GM18502 (cell line): ENCODE data around the gene SPIN3.
"Not testable (repeated sequence)": the region's sequence is repeated elsewhere in the genome, so short reads cannot be mapped to it uniquely, and the experiment has no call there.

Experiments used
- ATAC-seq: cut with Tn5 transposase; IDR thresholded peaks from one replicate; pipeline ENCODE4 v1.9.1; 2021; ENCODE audit warnings: mild to moderate bottlenecking; ENCODE audit not compliant: unreplicated experiment, poor library complexity

SPIN3 gene

DNA sequence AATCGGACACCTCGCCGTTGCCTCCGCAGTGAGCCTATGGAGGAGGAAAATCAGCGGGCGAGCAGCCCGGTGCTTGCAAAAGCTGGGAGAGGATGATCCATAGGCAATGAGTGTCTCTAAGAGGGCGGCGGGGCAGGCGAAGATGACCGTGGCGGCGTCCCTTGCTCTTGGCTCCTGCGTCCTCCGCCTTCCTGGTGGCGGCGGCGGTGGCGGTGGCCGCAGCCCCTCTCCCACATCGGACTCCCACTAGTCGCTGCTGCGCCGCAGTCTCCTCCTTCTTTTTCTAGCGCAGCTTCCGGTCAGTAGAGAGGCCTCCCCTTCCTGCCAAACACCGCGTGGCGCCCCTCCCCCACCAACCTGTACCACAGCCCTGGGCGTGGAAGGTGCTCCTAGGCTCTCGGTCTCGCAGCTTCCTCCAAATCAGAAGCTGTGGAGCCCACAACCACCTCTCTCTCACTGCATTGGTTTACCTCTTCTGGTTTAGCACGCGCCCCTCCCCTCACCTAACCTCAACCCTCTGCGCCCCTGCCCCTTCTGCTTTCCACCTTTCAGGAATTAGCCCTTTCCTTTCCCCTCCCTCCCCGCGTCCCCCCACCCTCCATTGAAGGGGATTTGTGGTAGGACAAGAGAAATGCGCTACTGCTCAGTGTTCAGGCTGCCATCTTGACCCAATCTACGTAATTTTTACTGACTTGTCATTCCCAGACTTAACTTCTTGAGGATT lies at the start of gene SPIN3:
Gene SPIN3, minus strand, starts transcription at position 271 of the 724 bp plus-strand sequence. CDS start 594 bp downstream, outside the sequence.
- peak; percentile 98 for ATAC-seq

DNA sequence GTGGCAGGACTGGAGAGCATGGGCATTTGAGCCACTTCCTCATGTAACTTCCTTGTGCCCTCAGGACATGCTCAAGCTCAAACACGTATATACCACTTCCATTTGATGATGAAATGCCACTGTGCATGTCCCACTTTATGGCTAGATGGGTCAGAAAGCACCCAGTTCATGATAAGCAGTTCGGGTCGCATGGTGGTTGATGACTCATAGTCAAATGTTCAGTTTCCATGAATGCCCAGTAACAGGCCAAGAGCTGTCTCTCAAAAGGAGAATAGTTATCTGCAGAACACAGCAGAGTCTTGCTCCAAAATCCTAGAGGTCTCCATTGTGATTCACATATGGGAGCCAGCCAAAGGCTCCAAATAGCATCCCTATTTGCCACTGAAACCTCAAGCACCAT lies 48.9 kb upstream of the SPIN3 start:
- no peak for ATAC-seq

DNA sequence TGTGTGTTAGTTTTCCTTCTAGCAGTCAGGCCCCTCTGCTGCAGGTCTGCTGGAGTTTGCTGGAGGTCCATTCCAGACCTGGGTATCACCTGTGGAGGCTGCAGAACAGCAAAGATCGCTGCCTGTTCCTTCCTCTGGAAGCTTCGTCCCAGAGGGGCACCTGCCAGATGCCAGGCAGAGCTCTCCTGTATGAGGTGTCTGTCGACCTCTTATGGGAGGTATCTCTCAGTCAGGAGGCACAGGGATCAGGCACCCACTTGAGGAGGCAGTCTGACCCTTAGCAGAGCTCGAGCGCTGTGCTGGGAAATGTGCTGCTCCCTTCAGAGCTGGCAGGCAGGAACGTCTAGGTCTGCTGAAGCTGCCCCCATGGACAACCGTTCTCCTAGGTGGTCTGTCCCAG lies 41.9 kb upstream of the SPIN3 start:
- not testable (repeated sequence) for ATAC-seq

DNA sequence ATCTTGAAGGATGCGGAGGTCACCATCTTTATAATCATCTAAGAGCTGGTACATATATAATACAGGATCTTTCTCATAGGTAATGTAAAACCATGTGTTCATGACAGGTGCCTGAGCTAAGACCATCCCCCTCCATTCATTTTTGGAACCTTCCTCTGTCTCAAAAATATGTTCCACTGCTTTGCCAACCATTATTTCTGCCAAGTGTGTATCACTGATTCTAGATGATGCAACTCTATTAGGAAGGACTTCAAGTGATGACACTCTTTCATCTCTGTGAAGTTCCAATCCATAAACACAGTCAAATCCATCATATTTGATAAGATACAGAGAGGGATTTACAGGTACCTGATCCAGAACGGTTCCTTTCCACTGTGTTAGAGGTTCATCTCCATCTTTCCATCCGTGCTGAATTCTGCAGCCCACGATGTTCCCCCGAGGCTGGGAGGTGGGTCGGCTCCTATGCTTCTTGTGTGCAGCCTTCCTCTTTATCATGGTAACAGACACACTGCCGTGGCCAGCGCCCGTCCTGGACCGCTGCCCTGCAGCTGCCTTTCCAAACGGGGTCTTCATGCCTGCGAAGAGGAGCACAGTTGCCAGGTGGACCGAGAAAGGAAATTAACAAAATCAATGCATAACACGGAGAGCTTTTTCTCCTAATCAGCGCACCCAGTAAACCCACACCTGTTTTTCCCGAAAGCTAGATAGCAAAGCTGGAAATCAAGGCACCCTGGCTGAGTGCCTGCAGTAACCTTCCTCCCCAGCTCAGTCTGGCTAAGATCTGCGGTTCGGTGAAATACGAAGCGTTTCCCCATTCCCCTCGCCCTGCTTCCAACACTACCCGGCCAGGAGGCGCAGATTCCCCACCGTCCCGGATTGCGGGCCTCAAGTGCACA lies 718 bp downstream of the SPIN3 start:
- no peak for ATAC-seq

DNA sequence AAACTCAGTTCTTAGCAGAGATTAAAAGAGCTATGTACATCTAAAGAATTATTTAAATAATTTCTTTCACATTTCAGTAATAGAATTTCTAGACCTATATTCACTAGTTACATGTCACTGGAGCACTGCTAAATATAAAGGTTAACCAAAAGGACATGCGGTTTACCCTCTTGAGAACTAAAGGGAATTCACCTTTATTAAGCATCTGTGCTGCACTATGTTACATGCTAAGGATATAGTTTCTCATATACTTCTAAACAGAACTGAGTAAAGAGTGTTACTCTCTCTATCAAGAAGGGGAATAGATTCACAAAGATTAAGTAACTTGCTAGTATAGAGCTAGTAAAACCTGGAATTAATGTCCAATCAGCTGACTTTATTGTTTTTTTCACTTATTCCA lies 7.6 kb downstream of the SPIN3 start:
- no peak for ATAC-seq

DNA sequence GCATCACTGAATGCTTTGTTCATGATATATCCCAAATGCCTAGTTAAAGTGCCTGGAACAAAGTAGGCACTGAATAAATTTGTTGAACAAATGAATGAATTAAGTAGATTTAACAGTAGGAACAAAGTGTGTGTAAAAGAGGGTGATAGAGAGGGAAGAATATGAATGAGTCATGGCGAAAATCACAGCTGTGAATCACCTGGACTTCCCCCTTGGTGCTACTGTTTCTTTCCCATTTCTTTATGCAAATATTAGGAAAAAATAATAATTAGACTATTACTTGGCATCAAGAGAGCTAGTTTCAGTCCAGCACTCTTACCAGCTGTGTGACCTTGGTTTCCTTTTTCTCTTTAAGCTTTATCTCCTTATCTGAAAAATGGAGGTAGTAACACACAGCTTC lies 9.2 kb downstream of the SPIN3 start:
- ATAC-seq = peak; percentile 60

DNA sequence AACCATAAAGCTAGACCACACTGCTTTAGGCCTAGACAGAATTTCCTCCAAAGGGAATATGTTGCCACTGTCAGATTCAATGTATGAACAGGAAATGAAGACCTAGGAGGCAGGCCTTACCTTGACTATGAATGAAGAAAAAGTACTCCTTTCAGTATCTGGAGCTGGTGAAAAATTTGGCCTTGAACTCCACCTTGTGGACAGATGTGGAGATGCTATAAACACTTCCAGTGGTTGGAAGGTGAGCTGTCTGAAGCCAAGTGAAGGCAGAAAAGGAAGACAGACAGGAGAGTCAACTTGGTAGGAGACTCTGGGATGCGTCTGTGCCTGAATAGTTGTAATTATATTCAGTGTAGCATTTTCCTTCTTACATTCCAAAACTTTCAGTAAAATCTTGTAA lies 17.2 kb downstream of the SPIN3 start:
- ATAC-seq = peak; percentile 98

DNA sequence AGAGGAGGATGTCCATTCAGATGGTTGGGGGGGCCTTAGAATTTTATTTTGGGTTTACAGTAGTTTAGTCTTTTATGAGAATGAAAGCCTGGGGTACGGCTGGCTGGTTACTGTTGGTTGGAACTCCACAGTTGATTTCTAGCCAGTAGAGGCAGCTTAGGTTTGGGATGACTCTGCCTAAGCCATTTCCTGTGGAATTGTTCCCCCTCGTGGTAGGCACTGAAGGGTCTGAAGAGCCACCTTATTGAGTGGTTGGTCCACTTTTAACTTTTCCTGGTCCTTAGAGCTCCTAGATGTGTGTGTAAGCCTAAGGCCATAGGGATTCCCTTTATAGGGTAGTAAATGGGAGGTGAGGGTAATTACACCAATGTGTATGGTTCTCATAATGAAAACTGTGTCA lies 19.7 kb downstream of the SPIN3 start:
- ATAC-seq = no peak

DNA sequence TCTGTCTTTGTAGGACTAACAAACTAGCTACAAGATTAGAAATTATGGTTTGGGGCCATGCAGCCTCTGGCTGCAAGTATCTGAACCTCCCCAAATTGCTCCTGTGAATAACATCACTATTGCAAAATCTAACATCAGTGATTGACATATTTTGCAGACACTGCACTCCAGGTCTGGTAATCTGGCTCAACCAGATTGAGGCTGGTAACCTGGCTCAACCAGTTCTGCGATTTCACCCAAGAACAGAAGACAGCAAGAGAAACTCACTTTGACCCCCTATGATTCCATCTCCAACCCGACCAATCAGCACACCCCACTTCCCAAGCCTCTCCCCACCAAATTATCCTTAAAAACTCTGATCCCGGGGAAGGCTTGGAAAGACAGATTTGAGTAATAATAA lies 20.9 kb downstream of the SPIN3 start:
- ATAC-seq = no peak

DNA sequence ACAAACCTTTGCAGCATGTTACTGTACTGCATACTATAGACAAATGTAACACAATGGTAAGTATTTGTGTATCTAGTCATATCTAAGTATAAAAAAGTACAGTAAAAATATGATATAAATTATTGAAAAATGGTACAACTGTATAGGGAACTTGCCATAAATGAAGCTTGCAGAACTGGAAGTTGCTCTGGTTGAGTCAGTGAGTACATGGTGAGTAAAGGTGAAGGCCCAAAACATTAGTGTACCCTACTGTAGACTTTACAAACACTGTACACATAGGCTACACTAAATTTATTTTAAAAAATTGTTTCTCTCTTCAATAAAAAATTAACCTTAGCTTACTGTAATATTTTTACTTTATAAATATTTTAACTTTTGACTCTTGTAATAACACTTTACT lies 25.8 kb downstream of the SPIN3 start:
- ATAC-seq = no peak

DNA sequence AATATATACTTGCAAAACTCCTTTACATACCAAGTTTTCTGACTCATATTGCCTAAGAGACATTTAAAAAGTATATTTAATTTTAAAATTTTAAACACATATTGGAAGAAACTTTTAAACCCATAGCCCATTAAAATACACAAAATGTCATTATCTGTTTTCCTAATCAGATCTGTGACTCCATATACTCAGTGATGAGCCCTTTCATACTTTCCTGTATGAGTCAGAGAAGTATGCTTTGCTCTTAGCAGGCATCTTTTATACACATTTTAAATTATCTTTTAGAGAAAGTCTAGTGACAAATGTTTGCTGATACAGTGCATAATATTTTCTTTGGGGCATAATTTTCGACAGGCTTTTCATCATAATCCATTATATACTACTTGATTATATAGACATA lies 26.4 kb downstream of the SPIN3 start:
- ATAC-seq = no peak

DNA sequence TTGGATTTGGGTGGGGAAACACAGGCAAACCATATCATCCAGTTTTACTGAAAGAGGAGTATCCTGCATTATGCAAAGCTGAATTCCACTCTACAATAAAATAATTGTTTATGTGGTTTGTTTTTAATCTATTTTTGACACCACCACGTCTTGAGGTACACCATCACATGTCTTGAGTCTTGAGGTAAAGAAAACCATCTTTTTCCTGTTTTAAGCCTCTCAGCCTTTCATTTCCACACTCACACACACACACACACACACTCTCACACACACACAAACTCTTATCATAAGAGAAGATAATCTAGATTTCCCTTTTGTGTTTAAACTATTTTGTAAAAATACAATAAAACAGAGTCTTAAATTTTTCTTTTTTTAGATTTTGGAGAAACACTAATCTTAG lies 32.0 kb downstream of the SPIN3 start:
- ATAC-seq = no peak

DNA sequence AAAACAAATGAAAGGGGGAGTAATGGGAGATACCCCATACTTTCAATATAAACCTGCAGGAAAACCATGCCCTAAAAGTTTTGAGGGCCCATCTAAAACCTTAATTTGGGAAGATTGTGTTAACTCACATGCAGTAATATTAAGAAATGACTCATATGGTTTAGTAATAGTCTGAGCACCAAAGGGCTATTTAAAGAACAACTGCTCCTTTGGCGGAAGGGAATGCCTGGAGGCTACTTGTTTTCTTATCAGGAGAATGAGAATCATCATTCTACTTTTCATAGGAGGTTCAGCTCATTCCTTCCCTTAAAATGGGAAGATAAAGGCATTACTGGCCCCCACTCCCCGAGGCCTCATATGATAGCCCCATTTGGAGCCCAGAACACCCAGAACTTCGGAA lies 47.6 kb downstream of the SPIN3 start:
- ATAC-seq = no peak

DNA sequence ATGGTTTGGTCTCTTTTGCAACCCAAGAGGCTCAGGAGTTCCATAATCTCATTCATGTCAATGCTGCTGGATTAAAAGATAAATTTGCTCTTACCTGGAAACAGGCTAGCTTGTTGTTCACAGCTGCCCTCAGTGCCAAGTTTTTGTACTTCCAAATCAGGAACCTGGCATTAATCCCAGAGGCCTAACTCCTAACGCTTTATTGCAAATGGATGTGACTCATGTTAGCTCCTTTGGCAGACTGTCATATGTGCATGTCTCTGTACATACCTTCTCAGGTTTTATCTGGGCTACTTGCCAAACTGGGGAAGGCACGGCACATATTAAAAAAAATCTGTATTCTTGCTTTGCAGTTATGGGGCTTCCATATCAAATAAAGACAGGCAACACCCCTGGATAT lies 49.1 kb downstream of the SPIN3 start:
- ATAC-seq = not testable (repeated sequence)

DNA sequence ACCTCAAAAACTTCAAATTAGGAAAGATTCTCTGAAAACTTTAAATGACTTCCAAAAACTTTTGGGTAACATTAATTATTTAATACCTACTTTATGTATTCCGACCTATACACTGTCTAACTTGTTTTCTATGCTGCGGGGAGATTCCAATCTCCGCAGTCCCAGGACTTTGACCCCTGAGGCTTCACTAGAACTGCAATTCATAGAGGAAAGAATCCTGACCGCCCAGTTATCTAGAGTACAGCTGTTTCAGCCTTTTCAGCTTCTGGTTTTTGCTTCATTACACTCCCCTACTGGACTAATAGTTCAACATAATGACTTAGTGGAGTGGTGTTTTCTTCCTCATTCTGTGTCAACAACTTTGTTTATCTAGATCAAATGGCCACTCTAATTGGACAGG lies 50.1 kb downstream of the SPIN3 start:
- not testable (repeated sequence) for ATAC-seq

DNA sequence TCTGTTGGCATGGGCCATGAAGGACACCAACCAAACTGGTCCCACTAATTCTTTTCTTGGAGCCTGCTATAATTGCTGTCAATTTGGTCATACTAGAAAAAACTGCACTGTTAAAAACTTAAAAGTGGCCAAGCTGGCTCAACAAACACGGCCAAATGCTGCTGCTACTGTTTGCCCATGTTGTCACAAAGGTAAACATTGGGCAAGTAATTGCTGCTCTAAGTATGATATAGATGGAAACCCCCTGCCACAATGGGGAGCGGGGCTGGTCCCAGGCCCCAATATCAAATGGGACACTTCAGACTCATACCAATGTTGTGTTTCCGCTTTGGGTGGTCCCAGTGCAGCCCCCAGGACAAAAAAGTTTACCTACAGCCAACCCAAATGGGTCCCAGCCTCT lies 52.1 kb downstream of the SPIN3 start:
- no peak for ATAC-seq
